HG03064 (cell line): ENCODE data around the gene VRK2.
"Not testable (repeated sequence)": the region's sequence is repeated elsewhere in the genome, so short reads cannot be mapped to it uniquely, and the experiment has no call there.

Experiments
- ATAC-seq: cut with Tn5 transposase; IDR thresholded peaks from one replicate; pipeline ENCODE4 v1.9.1; 2021; ENCODE audit warnings: low read depth; ENCODE audit not compliant: unreplicated experiment

VRK2 gene

GRCh38 chr2:58106896-58107295 lies 60.3 kb downstream of the VRK2 start:
- no peak for ATAC-seq

DNA sequence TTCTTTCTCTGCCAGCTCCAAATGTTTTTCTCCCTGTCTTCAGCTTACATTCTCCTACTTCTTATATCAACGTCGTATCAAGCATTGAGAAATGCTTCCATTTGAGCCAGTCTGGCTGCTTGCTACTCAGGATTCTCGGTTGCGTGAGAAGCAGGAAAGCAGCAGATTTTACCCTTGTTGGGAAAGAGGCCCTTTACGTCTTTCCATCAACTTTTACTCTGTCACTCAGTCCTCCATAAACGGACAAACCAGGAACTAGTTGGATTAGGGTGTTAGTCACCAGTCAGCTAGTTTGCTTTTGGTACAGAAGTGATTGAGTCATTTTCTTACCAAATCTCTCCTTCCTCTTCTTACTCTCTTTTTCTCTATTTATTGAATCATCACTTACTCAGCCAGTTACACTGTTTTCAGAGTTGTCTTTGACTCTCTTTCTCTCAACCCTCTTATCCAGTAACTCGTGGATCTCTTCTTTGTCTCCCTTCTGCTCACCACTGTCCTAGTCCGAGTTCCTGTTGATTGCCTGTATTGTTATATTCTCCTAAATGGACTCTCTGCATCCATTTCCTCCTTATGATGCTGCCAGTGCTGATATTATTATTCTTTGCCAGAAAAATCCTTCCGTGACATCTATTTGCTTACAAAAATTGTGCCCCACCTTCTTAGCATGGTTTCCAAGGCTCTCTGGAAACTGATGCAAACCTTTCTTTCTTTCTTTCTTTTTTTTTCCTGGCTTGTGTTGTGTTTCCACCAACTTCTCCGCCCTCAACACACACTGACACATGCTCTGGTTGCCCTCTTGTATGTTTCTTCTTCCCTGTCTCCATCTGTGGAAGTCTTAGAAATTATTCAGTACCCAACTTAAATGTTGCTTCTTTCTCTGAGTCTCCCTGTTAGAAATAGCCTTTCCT lies 61.5 kb downstream of the VRK2 start:
- no peak for ATAC-seq

DNA sequence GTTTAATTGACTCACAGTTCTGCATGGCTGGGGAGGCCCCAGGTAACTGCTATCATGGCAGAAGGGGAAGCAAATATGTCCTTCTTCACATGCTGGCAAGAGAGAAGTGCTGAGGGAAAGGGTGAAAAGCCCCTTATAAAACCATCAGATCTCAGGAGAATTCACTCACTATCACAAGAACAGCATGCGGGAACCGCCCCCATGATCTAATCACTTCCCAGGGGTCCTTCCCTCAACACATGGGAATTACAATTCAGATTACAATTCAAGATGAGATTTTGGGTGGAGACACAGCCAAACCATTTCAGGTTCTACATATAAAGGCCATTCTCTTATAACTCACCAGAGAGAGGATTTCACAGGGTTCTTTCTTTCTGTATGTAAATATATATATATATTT lies 62.9 kb downstream of the VRK2 start:
- ATAC-seq = no peak

DNA sequence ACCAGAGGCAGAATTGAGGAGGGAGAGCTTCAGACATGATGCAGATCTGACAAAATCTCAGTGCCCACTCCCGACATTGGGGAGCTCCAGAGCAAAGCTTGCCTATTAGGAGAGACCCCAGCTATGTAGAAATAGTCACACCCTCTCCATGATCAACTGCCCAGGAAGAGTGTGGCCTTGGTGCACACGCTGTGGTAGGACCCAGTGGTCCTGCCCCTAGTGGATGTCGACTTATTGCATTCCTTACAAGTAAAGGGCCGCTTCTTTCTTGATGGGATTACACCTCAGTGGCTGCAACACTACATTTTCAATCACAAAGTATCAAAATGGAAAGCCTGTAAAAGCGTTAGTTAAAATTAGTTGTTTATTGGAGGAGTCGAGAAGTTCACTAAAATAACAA lies 64.2 kb downstream of the VRK2 start:
- ATAC-seq = no peak

GRCh38 chr2:58113563-58113962 lies 67.0 kb downstream of the VRK2 start:
- ATAC-seq = not testable (repeated sequence)

- ATAC-seq = no peak
These were observed 74.1 kb downstream of the VRK2 start for GRCh38 chr2:58120626-58121229.

GRCh38 chr2:58122040-58122439 lies 75.4 kb downstream of the VRK2 start:
- no peak for ATAC-seq

DNA sequence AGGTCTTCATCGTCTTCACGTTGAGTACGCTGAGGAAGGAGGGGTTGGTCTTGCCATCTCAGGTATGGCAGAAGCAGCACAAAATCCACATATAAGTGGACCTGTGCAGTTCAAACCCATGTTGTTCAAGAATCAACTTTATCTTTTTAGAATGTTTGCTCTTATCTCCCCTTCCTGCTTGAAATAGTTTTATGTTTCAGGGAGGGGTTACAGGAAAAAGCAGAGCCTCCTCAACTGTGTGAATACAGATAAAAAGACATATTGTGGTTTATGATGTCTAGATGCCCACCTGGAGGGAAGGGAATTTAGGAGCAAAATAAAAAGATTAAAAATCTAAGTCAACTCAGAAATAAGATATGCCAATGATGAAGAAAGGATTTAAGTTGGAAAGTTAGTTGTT lies 75.9 kb downstream of the VRK2 start:
- no peak for ATAC-seq

DNA sequence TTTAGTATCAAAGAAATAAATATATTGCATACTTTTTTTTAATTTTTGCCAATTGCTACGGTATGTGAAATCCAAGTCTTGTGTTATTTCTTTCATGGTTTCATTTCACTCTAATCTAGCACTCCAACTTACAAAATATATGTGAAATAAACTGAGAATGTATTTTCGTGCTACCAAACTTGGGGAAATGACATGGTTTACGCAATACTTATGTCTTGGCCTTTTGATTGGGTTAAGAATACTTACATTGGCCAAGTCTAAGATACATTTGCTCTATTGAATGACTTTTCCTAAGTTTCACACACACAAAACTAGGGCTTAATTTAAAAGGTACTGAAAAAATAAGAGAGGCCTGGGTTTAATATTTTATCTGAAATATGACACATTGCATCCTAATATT lies 80.5 kb downstream of the VRK2 start:
- no peak for ATAC-seq

- no peak for ATAC-seq
These were observed 83.6 kb downstream of the VRK2 start for GRCh38 chr2:58130238-58130637.

GRCh38 chr2:58131191-58132011 lies 84.8 kb downstream of the VRK2 start:
- no peak for ATAC-seq

DNA sequence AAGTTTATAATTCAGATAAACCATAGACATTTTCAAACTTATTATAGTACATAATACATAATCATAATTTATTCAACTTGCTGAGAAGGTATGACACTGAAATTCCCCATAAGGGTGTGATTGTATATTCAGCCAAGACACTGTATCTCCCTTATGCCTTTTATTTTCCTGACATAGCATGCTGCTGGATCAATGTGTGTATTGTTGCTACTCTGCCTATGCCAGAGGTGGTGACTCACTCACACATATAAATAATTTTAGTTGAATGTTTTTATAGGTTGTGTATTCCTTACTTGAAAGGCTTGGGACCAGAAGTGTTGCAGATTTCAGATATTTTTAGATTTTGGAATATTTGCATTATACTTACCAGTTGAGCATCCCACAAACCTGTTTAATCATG lies 86.8 kb downstream of the VRK2 start:
- ATAC-seq = no peak

DNA sequence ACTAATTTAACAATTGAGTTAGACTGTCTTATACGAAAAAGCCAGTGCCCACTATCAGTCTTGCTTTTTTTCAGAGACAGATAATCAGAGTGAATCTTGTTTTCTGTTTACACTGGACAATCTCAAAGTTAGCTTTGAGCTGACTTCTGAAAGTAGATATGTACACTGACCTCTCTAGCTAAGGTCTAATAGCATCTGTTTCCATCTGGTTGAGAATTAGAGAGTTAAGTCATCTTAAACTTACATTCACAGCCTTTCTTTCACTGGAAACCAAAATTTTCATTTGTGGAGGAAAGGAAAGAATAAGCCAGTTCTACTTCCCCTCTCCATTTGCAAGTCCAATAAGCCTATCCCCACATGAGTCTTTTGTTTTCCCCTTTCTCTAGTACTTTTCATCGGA lies 89.3 kb downstream of the VRK2 start:
- no peak for ATAC-seq

GRCh38 chr2:58137221-58137620 lies 90.6 kb downstream of the VRK2 start:
- no peak for ATAC-seq

DNA sequence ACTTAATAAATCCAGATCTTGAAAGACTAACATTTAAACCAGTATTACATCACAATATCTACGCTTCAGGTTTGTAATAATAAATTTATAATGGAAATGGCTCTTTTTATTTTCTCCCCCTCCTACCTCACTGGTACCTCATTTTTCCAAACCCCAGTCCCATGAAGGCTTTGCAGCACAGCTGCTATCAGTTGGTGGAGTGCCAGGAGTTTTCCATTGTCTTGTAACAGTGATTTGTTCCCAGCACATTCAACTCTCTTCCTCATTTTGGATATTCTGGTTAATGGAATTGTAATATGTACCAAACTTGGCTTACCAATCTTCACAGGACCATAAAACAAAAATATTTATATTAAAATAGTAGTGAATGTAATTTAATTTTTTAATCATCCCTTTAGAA lies 91.2 kb downstream of the VRK2 start:
- ATAC-seq = no peak

DNA sequence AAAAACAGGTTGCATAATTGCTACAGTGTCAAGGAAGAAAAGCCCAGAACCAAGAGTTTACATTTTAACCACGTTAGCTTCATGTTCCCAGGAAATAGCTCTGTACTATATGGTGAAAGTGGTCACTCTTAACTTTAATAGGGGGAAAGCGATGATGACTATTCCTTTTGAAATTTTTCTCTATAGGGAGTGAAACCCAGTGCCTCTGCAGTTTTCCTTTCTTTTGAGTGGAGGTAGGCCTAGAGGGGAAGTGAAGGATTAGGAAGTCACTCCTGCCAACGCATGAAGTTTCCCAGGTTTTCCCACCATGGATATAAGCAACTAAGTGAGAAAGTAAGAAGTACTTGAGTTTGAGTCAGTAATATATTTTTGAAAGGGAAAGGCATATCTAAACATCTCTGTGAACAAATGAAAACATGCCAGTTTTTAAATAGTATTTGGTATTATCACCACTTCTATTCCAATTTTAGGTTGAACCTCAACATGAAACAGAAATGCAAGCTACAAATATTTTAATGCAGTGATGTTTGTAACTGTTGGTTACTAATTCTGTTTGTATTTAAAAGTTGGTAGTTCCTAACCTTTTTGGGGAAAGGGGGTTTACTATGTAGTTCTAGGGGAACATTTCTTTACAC lies 91.9 kb downstream of the VRK2 start:
- no peak for ATAC-seq

GRCh38 chr2:58140508-58141072 lies 94.0 kb downstream of the VRK2 start:
- ATAC-seq = no peak

GRCh38 chr2:58145769-58146168 lies 99.2 kb downstream of the VRK2 start:
- not testable (repeated sequence) for ATAC-seq

DNA sequence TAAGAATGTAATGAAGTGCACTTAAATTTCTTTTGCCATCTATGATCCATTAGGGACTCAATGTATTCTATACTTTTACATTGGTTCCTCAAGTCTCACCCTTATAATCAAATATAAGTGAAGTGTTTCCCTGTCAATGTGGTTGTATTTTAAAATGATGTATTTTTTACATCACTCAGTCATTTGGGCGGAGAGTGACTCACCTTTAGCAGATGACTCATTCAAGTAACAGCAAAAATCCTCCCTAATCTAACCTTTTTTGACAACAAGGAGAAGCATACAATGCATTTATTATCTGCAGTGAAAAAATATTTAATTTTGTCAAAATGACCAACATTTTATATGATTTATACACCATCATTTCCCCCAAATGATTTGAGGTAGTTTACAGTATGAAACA lies 100.1 kb downstream of the VRK2 start:
- no peak for ATAC-seq

DNA sequence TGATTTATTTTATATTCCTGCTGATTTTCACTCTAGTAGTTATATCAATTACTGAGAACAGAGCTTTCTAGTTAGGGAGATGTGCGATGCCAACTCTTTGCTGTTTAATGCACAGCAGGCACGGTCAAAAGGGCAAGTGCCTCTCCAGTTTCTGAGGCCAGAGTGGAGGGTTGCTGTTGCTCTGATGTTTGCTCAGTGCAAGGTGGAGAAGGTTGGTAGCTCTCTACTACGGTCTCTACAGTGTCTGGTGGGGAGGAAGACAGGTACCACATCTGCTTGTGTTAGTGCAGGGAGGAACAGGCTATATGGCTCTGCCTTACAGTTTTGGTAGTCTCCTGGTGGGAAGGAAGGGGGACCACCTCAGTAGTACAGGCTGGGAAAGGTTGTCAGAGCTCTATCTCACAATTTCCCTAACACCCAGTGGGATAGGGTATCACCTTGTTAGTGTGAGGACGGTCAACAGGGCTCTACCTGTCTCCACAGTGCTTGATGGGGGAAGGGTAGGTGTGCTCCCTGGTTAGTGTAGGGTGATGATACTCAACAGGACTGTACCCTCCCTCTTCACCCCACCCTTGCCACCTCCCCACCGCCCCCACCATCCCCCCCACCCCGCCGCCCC lies 108.7 kb downstream of the VRK2 start:
- ATAC-seq = no peak
